ENCODE results near the gene C6orf15. TPM values are rescaled to one million over a fixed set of nuclear protein-coding genes. Genes with fewer than 3 reads are reported as not detected.

C6orf15 gene
- total RNA-seq, 1 experiment from 2014 or later: not detected

DNA sequence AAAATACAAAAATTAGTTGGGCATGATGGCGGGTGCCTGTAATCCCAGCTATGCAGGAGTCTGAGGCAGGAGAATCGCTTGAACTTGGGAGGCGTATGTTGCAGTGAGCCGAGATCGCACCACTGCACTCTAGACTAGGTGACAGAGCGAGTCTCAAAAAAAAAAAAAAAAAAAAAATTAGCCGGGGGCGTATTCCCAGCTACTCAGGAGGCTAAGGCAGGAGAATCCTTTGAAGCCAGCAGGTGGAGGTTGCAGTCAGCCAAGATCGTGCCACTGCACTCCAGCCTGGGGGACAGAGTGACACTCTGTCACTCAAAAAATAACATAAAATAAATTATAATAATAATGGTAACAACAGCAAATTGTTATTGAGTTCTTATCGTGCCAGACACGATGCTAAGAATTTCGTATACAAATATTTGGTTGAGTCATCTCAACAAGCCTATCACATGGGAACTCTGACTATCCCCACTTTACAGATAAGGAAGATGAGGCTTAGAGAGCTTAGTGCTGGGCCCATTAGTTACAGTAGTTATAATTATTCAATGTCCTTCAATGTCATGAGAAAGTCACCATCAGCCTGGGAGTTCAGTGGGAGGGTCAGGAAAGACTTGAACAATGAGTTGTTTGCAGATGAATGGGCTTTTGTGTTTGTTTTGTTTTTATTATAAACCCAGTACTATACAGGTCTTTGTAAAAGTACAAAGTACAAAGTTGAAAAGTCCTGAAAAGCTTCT is 19.4 kb downstream of the C6orf15 start:
- H3K4me1 ChIP-seq (ENCODE audit: control insufficient read depth in 1 of 2, insufficient read depth in 2 of 2, low read length in 2 of 2): peaks cover 0 to 3% of the 10 kb centered on the region in 2 experiments; a peak in 1 of 4 replicates
- H3K9ac ChIP-seq (ENCODE audit: low read length): no peak overlapping the region
- DNase-seq (ENCODE audit: low read depth, low spot score) (no peak), ATAC-seq (no peak)
- H3K4me2 ChIP-seq (ENCODE audit: low read length): no peak overlapping the region
- CTCF ChIA-PET: interaction anchor here (1.0 to 3.0 kb wide), 3 partner anchors 10 to 22 kb away, joined by 3 to 13 read pairs (median 9); partner anchors contain the start of gene PSORS1C1
- RAD21 ChIA-PET (ENCODE audit: low non-redundant PET in 1 of 2, low total read pairs in 2 of 2, uncharacterized antibody in 2 of 2, unreplicated experiment in 2 of 2): no interaction called here
- no peaks in the 10 kb centered on the region for H4K20me1 ChIP-seq (ENCODE audit: insufficient read depth)
- BruUV-seq (replicated peaks): no TSS peak
- no peaks in the 10 kb centered on the region for H3K27me3 ChIP-seq (ENCODE audit: insufficient read depth, low read length)
- intact Hi-C loops (cut with micrococcal nuclease): no loop called here
- H3K4me3 ChIP-seq (replicated peaks in 1 of 2; ENCODE audit: low read depth in 1 of 2, low read length in 2 of 2): no peak overlapping the region
- no peaks in the 10 kb centered on the region for H3K36me3 ChIP-seq (ENCODE audit: control insufficient read depth in 1 of 2, insufficient read depth in 2 of 2, low read length in 2 of 2)
- H2AFZ ChIP-seq (ENCODE audit: low read depth, low read length, poor library complexity, severe bottlenecking): no peak overlapping the region
- POLR2A ChIA-PET: no interaction called here
- H3K27ac ChIP-seq (ENCODE audit: low read depth, low read length): no peak overlapping the region
- no peaks in the 10 kb centered on the region for H3K9me3 ChIP-seq (ENCODE audit: control insufficient read depth in 1 of 2, insufficient read depth in 1 of 2, low read depth in 1 of 2, low read length in 2 of 2)
- no peak for TF ChIP-seq POLR2A (IDR thresholded peaks at IDR 0.05; ENCODE audit: borderline replicate concordance, extremely low read depth, insufficient read depth, insufficient read length)
- no peak for TF ChIP-seq ELF1 (IDR thresholded peaks at IDR 0.05; ENCODE audit: borderline replicate concordance, low read depth)
- no peak for TF ChIP-seq SP1 (IDR thresholded peaks at IDR 0.05; ENCODE audit: low read depth)
- TF ChIP-seq SRF (IDR thresholded peaks at IDR 0.05; ENCODE audit: low read depth): no peak
- TF ChIP-seq JUND (IDR thresholded peaks at IDR 0.05): no peak
- TF ChIP-seq ZBTB33 (IDR thresholded peaks at IDR 0.05; ENCODE audit: extremely low read depth, insufficient replicate concordance, low read length): no peak
- no peak for TF ChIP-seq SIN3A (IDR thresholded peaks at IDR 0.05; ENCODE audit: low read depth)
- TF ChIP-seq, protein P1, sequence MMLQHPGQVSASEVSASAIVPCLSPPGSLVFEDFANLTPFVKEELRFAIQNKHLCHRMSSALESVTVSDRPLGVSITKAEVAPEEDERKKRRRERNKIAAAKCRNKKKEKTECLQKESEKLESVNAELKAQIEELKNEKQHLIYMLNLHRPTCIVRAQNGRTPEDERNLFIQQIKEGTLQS (IDR thresholded peaks at IDR 0.05): no peak
- TF ChIP-seq, protein P2, sequence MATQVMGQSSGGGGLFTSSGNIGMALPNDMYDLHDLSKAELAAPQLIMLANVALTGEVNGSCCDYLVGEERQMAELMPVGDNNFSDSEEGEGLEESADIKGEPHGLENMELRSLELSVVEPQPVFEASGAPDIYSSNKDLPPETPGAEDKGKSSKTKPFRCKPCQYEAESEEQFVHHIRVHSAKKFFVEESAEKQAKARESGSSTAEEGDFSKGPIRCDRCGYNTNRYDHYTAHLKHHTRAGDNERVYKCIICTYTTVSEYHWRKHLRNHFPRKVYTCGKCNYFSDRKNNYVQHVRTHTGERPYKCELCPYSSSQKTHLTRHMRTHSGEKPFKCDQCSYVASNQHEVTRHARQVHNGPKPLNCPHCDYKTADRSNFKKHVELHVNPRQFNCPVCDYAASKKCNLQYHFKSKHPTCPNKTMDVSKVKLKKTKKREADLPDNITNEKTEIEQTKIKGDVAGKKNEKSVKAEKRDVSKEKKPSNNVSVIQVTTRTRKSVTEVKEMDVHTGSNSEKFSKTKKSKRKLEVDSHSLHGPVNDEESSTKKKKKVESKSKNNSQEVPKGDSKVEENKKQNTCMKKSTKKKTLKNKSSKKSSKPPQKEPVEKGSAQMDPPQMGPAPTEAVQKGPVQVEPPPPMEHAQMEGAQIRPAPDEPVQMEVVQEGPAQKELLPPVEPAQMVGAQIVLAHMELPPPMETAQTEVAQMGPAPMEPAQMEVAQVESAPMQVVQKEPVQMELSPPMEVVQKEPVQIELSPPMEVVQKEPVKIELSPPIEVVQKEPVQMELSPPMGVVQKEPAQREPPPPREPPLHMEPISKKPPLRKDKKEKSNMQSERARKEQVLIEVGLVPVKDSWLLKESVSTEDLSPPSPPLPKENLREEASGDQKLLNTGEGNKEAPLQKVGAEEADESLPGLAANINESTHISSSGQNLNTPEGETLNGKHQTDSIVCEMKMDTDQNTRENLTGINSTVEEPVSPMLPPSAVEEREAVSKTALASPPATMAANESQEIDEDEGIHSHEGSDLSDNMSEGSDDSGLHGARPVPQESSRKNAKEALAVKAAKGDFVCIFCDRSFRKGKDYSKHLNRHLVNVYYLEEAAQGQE (IDR thresholded peaks at IDR 0.05; ENCODE audit: low read depth): no peak
- TF ChIP-seq YY1 (IDR thresholded peaks at IDR 0.05; ENCODE audit: extremely low read depth, insufficient replicate concordance, low read depth, low read length): no peak
- no peak for TF ChIP-seq FOSL1 (IDR thresholded peaks at IDR 0.05; ENCODE audit: low read depth)
- TF ChIP-seq, protein P3, sequence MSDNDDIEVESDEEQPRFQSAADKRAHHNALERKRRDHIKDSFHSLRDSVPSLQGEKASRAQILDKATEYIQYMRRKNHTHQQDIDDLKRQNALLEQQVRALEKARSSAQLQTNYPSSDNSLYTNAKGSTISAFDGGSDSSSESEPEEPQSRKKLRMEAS (IDR thresholded peaks at IDR 0.05): no peak
- TF ChIP-seq ZNF274 (IDR thresholded peaks at IDR 0.05; ENCODE audit: low read depth, low read length): no peak
- H3K79me2 ChIP-seq (ENCODE audit: insufficient read depth, low read length): no peaks in the 10 kb centered on the region
- H3K9me2 ChIP-seq (ENCODE audit: insufficient read depth): no peaks in the 10 kb centered on the region
